PC-3 (cell line): ENCODE results near the gene PHC3.

Source experiments
- EZH2 ChIP-seq: fragments of 300-600 bp; sonication (generic); IDR thresholded peaks from one replicate; pipeline ENCODE4 v1.6.1; 2017; ENCODE audit warnings: antibody characterized with exemption, mild to moderate bottlenecking, low read length; ENCODE audit not compliant: unreplicated experiment
- EZH2phosphoT487 ChIP-seq: fragments of 300-600 bp; sonication (generic); IDR thresholded peaks from 2 replicates; pipeline ENCODE4 v1.6.1; 2018; ENCODE audit warnings: mild to moderate bottlenecking, antibody characterized with exemption, low read length, borderline replicate concordance
- TF ChIP-seq, protein P1 (sequence below): fragments of 300-600 bp; sonication (generic); conservative IDR thresholded peaks from 2 replicates; pipeline ENCODE4 v1.5.1; 2017; ENCODE audit warnings: antibody characterized with exemption, low read depth, mild to moderate bottlenecking, low read length

GRCh38 chr3:170100944-170101343, 80.6 kb downstream of the PHC3 start:
- TF ChIP-seq, protein P1, sequence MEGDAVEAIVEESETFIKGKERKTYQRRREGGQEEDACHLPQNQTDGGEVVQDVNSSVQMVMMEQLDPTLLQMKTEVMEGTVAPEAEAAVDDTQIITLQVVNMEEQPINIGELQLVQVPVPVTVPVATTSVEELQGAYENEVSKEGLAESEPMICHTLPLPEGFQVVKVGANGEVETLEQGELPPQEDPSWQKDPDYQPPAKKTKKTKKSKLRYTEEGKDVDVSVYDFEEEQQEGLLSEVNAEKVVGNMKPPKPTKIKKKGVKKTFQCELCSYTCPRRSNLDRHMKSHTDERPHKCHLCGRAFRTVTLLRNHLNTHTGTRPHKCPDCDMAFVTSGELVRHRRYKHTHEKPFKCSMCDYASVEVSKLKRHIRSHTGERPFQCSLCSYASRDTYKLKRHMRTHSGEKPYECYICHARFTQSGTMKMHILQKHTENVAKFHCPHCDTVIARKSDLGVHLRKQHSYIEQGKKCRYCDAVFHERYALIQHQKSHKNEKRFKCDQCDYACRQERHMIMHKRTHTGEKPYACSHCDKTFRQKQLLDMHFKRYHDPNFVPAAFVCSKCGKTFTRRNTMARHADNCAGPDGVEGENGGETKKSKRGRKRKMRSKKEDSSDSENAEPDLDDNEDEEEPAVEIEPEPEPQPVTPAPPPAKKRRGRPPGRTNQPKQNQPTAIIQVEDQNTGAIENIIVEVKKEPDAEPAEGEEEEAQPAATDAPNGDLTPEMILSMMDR: no peak
- TF ChIP-seq EZH2 (no peak), EZH2phosphoT487 (no peak)
